Calu3 (cell line): ENCODE data around the gene SVOP. TPM values are rescaled to one million over a fixed set of nuclear protein-coding genes. Genes with fewer than 3 reads are reported as not detected.
"Not testable (repeated sequence)": the region's sequence is repeated elsewhere in the genome, so short reads cannot be mapped to it uniquely, and the experiment has no call there.

Source experiments
- BruUV-seq: library from RNA; stranded (reverse); fragments of 400-500 nt; replicated peaks from 2 replicates; lab custom pipeline; 2021; lab: Mats Ljungman, UMichigan
- CTCF ChIA-PET: fragments of 300-600 bp; sonication (Branson Sonifier 250); formaldehyde crosslinking; loops from one replicate; lab custom pipeline; 2022; ENCODE audit warnings: antibody characterized with exemption; lab: Charles Lee
- DNase-seq: peaks from one replicate; pipeline ENCODE4 v3.0.0; 2022
- H3K27ac Mint-ChIP-seq: one replicate; pipeline ENCODE4 v1.8.0; 2022; ENCODE audit warnings: mixed read lengths; ENCODE audit not compliant: unreplicated experiment
- H3K27me3 Mint-ChIP-seq: one replicate; pipeline ENCODE4 v1.8.0; 2022; ENCODE audit warnings: mixed read lengths; ENCODE audit not compliant: unreplicated experiment
- H3K36me3 Mint-ChIP-seq: one replicate; pipeline ENCODE4 v1.8.0; 2022; ENCODE audit warnings: mild to moderate bottlenecking, moderate library complexity, mixed read lengths; ENCODE audit not compliant: insufficient read depth, unreplicated experiment
- H3K4me1 Mint-ChIP-seq: one replicate; pipeline ENCODE4 v1.8.0; 2022; ENCODE audit warnings: mild to moderate bottlenecking, low read depth, mixed read lengths; ENCODE audit not compliant: unreplicated experiment
- H3K4me3 Mint-ChIP-seq: one replicate; pipeline ENCODE4 v1.8.0; 2022; ENCODE audit warnings: mild to moderate bottlenecking, low read depth, moderate library complexity, mixed read lengths; ENCODE audit not compliant: unreplicated experiment
- H3K9me3 Mint-ChIP-seq: one replicate; pipeline ENCODE4 v1.8.0; 2022; ENCODE audit warnings: low read depth, mixed read lengths; ENCODE audit not compliant: unreplicated experiment
- intact Hi-C: fragments of 100-400 bp; cut with micrococcal nuclease; formaldehyde crosslinking; loops from one replicate; pipeline ENCODE4 v1.10.0; 2022; ENCODE audit not compliant: unreplicated experiment
- total RNA-seq: library from RNA; stranded (reverse); gene quantifications from 2 replicates; pipeline ENCODE4 v1.2.3, GENCODE V29; 2022
- TF ChIP-seq, protein P1 (sequence below): fragments of 200-600 bp; IDR thresholded peaks from one replicate; pipeline ENCODE4 v1.8.0; 2022; ENCODE audit warnings: antibody characterized with exemption; ENCODE audit not compliant: unreplicated experiment

The SVOP gene
- total RNA-seq, 1 experiment from 2014 or later, result not detected

DNA sequence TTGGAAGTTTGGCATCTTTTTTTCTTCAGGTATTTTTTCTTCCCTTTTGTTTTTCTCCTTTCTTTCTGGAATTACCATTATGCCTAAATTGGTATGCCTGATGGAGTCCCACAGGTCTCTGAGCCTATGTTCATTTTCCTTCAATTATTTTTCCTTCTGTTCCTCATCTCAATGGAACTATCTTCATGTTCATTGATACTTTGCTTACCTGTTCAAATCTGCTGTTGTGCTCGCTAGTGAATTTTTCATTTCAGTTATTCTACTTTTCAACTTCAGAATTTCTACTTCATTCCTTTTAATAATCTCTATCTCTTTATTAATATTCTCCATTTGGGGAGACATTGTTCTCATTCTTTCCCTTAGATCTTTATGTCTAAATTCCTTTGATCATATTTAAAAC, 16.1 kb upstream of the SVOP start:
- no peak overlapping the region for H3K4me3 Mint-ChIP-seq
- BruUV-seq, result no TSS peak
- H3K36me3 Mint-ChIP-seq, result no peaks in the 10 kb centered on the region
- TF ChIP-seq, protein P1, sequence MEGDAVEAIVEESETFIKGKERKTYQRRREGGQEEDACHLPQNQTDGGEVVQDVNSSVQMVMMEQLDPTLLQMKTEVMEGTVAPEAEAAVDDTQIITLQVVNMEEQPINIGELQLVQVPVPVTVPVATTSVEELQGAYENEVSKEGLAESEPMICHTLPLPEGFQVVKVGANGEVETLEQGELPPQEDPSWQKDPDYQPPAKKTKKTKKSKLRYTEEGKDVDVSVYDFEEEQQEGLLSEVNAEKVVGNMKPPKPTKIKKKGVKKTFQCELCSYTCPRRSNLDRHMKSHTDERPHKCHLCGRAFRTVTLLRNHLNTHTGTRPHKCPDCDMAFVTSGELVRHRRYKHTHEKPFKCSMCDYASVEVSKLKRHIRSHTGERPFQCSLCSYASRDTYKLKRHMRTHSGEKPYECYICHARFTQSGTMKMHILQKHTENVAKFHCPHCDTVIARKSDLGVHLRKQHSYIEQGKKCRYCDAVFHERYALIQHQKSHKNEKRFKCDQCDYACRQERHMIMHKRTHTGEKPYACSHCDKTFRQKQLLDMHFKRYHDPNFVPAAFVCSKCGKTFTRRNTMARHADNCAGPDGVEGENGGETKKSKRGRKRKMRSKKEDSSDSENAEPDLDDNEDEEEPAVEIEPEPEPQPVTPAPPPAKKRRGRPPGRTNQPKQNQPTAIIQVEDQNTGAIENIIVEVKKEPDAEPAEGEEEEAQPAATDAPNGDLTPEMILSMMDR, result no peak
- H3K27ac Mint-ChIP-seq, result no peak overlapping the region
- peaks cover 34% of the 10 kb centered on the region for H3K27me3 Mint-ChIP-seq
- intact Hi-C loops, result no loop called here
- H3K9me3 Mint-ChIP-seq, result no peaks in the 10 kb centered on the region
- CTCF ChIA-PET, result interaction anchor here (1.5 kb wide), 1 partner anchor 10 kb away, joined by 5 read pairs; no protein-coding TSS in a partner anchor
- no peaks in the 10 kb centered on the region for H3K4me1 Mint-ChIP-seq
- DNase-seq, result no peak

GRCh38 chr12:109033239-109034196, 12.7 kb upstream of the SVOP start:
- H3K27me3 Mint-ChIP-seq, result peaks cover 53% of the 10 kb centered on the region
- TF ChIP-seq, protein P1, result no peak

DNA sequence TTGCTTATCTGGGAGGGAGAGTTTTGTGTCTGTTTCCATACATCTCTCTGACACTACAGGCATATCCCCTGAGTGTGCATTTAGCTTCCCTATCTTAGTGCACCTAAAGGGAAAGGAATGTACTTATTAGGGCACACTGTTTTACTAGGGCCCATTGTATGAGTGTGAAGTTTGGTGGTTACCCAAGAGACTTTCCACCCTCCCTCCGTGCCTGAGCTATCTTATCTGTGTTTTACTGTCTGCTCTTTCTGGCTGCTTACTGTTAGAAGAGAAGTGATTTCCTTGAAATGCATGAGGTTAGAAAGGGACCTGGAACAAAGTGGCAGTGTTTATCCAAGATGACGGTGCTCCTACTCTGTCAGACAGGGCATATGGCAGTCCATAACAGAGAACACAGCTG, 8.5 kb upstream of the SVOP start:
- TF ChIP-seq, protein P1, result no peak
- intact Hi-C loops, result no loop called here
- BruUV-seq, result no TSS peak
- Mint-ChIP-seq H3K27ac (no peak overlapping the region), H3K27me3 (peaks cover 57% of the 10 kb centered on the region), H3K36me3 (no peaks in the 10 kb centered on the region), H3K4me3 (no peak overlapping the region), H3K4me1 (no peaks in the 10 kb centered on the region), H3K9me3 (no peaks in the 10 kb centered on the region)
- CTCF ChIA-PET, result no interaction called here
- no peak for DNase-seq

More at GRCh38 chr12:109033239-109034196, 12.7 kb upstream of the SVOP start:
- DNase-seq, result no peak
- no TSS peak for BruUV-seq
- Mint-ChIP-seq H3K4me1 (no peaks in the 10 kb centered on the region), H3K9me3 (no peaks in the 10 kb centered on the region), H3K27ac (no peak overlapping the region), H3K4me3 (no peak overlapping the region), H3K36me3 (no peaks in the 10 kb centered on the region)
- intact Hi-C loops, result no loop called here
- CTCF ChIA-PET, result interaction anchor here (0.6 kb wide), 2 partner anchors 13 to 1300 kb away, joined by 3 read pairs; no protein-coding TSS in a partner anchor

DNA sequence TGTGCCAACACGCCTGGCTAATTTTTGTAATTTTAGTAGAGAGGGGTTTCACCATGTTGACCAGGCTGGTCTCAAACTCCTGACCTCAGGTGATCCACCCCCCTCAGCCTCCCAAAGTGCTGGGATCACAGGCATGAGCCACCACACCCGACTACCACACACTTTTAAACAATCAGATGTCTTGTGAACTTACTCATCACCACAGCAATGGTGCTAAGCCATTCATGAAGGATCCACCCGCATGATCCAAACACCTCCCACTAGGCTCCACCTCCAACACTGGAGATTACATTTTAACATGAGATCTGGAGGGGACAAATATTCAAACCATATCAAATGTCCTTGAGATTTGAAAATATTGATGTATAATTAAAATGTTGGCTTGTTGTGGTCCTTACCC, 7.8 kb upstream of the SVOP start:
- H3K4me3 Mint-ChIP-seq, result not testable (repeated sequence)

More for the DNA sequence above, 7.8 kb upstream of the SVOP start:
- CTCF ChIA-PET, H3K4me1 Mint-ChIP-seq, H3K27ac Mint-ChIP-seq, H3K9me3 Mint-ChIP-seq, DNase-seq, intact Hi-C loops, BruUV-seq, H3K36me3 Mint-ChIP-seq: not testable (repeated sequence)
- peaks cover 57% of the 10 kb centered on the region for H3K27me3 Mint-ChIP-seq
